H1 (cell line): ENCODE measurements around the gene GALNT4. TPM values are rescaled to one million over a fixed set of nuclear protein-coding genes. Genes with fewer than 3 reads are reported as not detected.

ENCODE experiments used
- polyA plus RNA-seq, 7 experiments: library from polyadenylated mRNA; depleted of rRNA in 3 of 7; stranded (reverse) in 5 of 7; unstranded in 2 of 7; fragments of >200 nt in 5 of 7; fragments of 200-250 nt in 2 of 7; gene quantifications; 1 replicate in 5 of 7; 2 replicates in 1 of 7; 4 replicates in 1 of 7; pipeline versions ENCODE4 v1.2.1 to v1.2.3, GENCODE V29; 2011 to 2013; ENCODE audit warnings: missing spikeins in 2 of 7, mixed read lengths in 2 of 7
- small RNA-seq: library from polyadenylated mRNA; stranded (forward); fragments of <200 nt; extraction: miRNeasy Mini kit (QIAGEN cat#:217004); gene quantifications from one replicate; pipeline ENCODE3, GENCODE V24; 2013; ENCODE audit not compliant: insufficient read depth
- total RNA-seq: library from RNA; stranded (reverse); fragmentation: NEBNext Ultra II Directional; extraction: Animal tissue kit (Norgen Biotek cat#: 25700); gene quantifications from 2 replicates; pipeline ENCODE4 v1.2.1, GENCODE V29; 2021

Gene GALNT4
- total and polyA plus RNA-seq, 2 of the 8 experiments (the other 6 are each of a cell fraction or from before 2014, with no cell fraction given) = 0.45 to 3.3 TPM

Small RNAs within 50 kb of the gene (small RNA-seq; reads per million reads assigned to genes)
- gene AC025034.2 (not detected), gene POC1B-GALNT4 (not detected)

Other genes with a start within 250 kb of the GALNT4 start
- gene DUSP6, start 172.3 kb downstream of the GALNT4 start, total RNA-seq = 152 and 179 TPM in 2 replicates
- 99.3 and 101 TPM in 2 replicates for gene DUSP6, start 172.3 kb downstream of the GALNT4 start, polyA plus RNA-seq (2011; rRNA removed)
- gene POC1B, start 1.3 kb upstream of the GALNT4 start, total RNA-seq = 13.3 and 16.3 TPM in 2 replicates
- 5.0 and 7.5 TPM in 2 replicates for gene POC1B, start 1.3 kb upstream of the GALNT4 start, polyA plus RNA-seq (2011; rRNA removed)
- gene ATP2B1, start 184.0 kb upstream of the GALNT4 start, total RNA-seq = 29.9 and 32.0 TPM in 2 replicates
- 2.5 and 4.3 TPM in 2 replicates for gene ATP2B1, start 184.0 kb upstream of the GALNT4 start, polyA plus RNA-seq (2011; rRNA removed)